SU-DHL-6 (cell line): ENCODE measurements around the gene GLRA3.

Source experiments
- H2AFZ ChIP-seq: fragments of 200-600 bp; sonication (generic); 2 replicates; pipeline ENCODE4 v1.6.1; 2014; ENCODE audit warnings: low read depth, mild to moderate bottlenecking, moderate library complexity, mixed read lengths, antibody characterized with exemption, low read length; ENCODE audit not compliant: severe bottlenecking
- H3F3A ChIP-seq: fragments of 200-600 bp; shearing (Covaris generic); 2 replicates; pipeline ENCODE4 v1.6.0; 2016; ENCODE audit warnings: antibody characterized with exemption, mild to moderate bottlenecking; ENCODE audit not compliant: insufficient read depth
- H3K27ac ChIP-seq: fragments of 200-600 bp; sonication (generic); 2 replicates; pipeline ENCODE4 v1.5.1; 2016; ENCODE audit warnings: low read depth, mild to moderate bottlenecking, low read length, moderate library complexity, mixed read lengths
- H3K27me3 ChIP-seq: fragments of 200-600 bp; sonication (generic), shearing (Covaris generic); 2 replicates; pipeline ENCODE4 v1.6.0; 2014; ENCODE audit warnings: mild to moderate bottlenecking, low read length
- H3K36me3 ChIP-seq: fragments of 200-600 bp; sonication (generic); 2 replicates; pipeline ENCODE4 v1.6.1; 2014; ENCODE audit warnings: mild to moderate bottlenecking, low read length, mixed read lengths
- H3K4me2 ChIP-seq: fragments of 300-600, 200-600 bp; shearing (Covaris generic), sonication (generic); 2 replicates; pipeline ENCODE4 v1.6.0; 2014; ENCODE audit warnings: low read length, low read depth, mild to moderate bottlenecking; ENCODE audit not compliant: poor library complexity, severe bottlenecking
- H3K4me3 ChIP-seq: fragments of 200-600 bp; sonication (generic); 2 replicates; pipeline ENCODE4 v1.5.1; 2014; ENCODE audit warnings: antibody characterized with exemption, low read length, mild to moderate bottlenecking, mixed read lengths; ENCODE audit not compliant: insufficient read depth, poor library complexity, severe bottlenecking
- H3K79me2 ChIP-seq: fragments of 200-600 bp; sonication (generic); 2 replicates; pipeline ENCODE4 v1.6.1; 2014; ENCODE audit warnings: mild to moderate bottlenecking, low read length, moderate library complexity; ENCODE audit not compliant: insufficient read depth
- H3K9ac ChIP-seq: fragments of 200-600 bp; sonication (generic); 2 replicates; pipeline ENCODE4 v1.7.0; 2014; ENCODE audit warnings: mild to moderate bottlenecking, low read length
- H3K9me2 ChIP-seq: fragments of 200-600 bp; sonication (generic); replicated peaks from 2 replicates; pipeline ENCODE4 v1.6.1; 2014; ENCODE audit warnings: low read length; ENCODE audit not compliant: insufficient read depth
- H3K9me3 ChIP-seq: fragments of 200-600 bp; sonication (generic); 2 replicates; pipeline ENCODE4 v1.6.1; 2014; ENCODE audit warnings: low read length, mixed read lengths; ENCODE audit not compliant: insufficient read depth
- H4K20me1 ChIP-seq: fragments of 200-600 bp; sonication (generic); 2 replicates; pipeline ENCODE4 v1.6.1; 2014; ENCODE audit warnings: low read depth, mild to moderate bottlenecking, antibody characterized with exemption, low read length, moderate library complexity, mixed read lengths
- CTCF ChIP-seq: fragments of 200-600 bp; sonication (generic); IDR thresholded peaks from one replicate; pipeline ENCODE4 v1.5.1; 2017; ENCODE audit warnings: antibody characterized with exemption, mild to moderate bottlenecking, low read length, moderate library complexity; ENCODE audit not compliant: insufficient read depth, poor library complexity, severe bottlenecking
- EZH2phosphoT487 ChIP-seq: fragments of 200-600 bp; sonication (generic), shearing (Covaris generic); conservative IDR thresholded peaks from 2 replicates; pipeline ENCODE4 v1.6.1; 2018; ENCODE audit warnings: mild to moderate bottlenecking, antibody characterized with exemption, low read length, moderate library complexity, mixed read lengths

GLRA3 gene

GRCh38 chr4:174669270-174669669 is 159.8 kb downstream of the GLRA3 start:
- no peak overlapping the region for H2AFZ ChIP-seq
- H3K27me3 ChIP-seq = no peaks in the 10 kb centered on the region
- no peak overlapping the region for H3K27ac ChIP-seq
- TF ChIP-seq EZH2phosphoT487 (no peak), CTCF (no peak)
- H3K9me3 ChIP-seq = no peaks in the 10 kb centered on the region
- H3F3A ChIP-seq = no peaks in the 10 kb centered on the region
- no peak overlapping the region for H3K4me3 ChIP-seq
- H3K36me3 ChIP-seq = no peaks in the 10 kb centered on the region
- H3K79me2 ChIP-seq = no peaks in the 10 kb centered on the region
- H3K9me2 ChIP-seq = no peaks in the 10 kb centered on the region
- no peak overlapping the region for H3K4me2 ChIP-seq
- no peaks in the 10 kb centered on the region for H4K20me1 ChIP-seq
- H3K9ac ChIP-seq = no peak overlapping the region

- no peaks in the 10 kb centered on the region for H3K36me3 ChIP-seq
- H3K9me2 ChIP-seq = no peaks in the 10 kb centered on the region
- H3K4me3 ChIP-seq = no peak overlapping the region
- TF ChIP-seq EZH2phosphoT487 (no peak), CTCF (no peak)
- no peaks in the 10 kb centered on the region for H3K79me2 ChIP-seq
- H3K27ac ChIP-seq = no peak overlapping the region
- no peaks in the 10 kb centered on the region for H3K9me3 ChIP-seq
- H3K4me2 ChIP-seq = no peak overlapping the region
- H2AFZ ChIP-seq = no peak overlapping the region
- H3K27me3 ChIP-seq = no peaks in the 10 kb centered on the region
- no peaks in the 10 kb centered on the region for H3F3A ChIP-seq
- no peak overlapping the region for H3K9ac ChIP-seq
- H4K20me1 ChIP-seq = no peaks in the 10 kb centered on the region
These were observed 163.2 kb downstream of the GLRA3 start for GRCh38 chr4:174665799-174666198.

- Histone ChIP-seq H3K4me3 (no peak overlapping the region), H3F3A (no peaks in the 10 kb centered on the region), H3K36me3 (no peaks in the 10 kb centered on the region), H3K79me2 (no peaks in the 10 kb centered on the region), H3K9me3 (no peaks in the 10 kb centered on the region), H3K27me3 (no peaks in the 10 kb centered on the region), H3K9me2 (no peaks in the 10 kb centered on the region), H4K20me1 (no peaks in the 10 kb centered on the region), H2AFZ (no peak overlapping the region), H3K4me2 (no peak overlapping the region), H3K27ac (no peak overlapping the region), H3K9ac (no peak overlapping the region)
- TF ChIP-seq EZH2phosphoT487 = no peak
These were observed 165.8 kb downstream of the GLRA3 start for GRCh38 chr4:174663216-174663615.

- Histone ChIP-seq H3K27ac (no peak overlapping the region), H3K4me2 (no peak overlapping the region), H4K20me1 (no peaks in the 10 kb centered on the region), H3K36me3 (no peaks in the 10 kb centered on the region), H3K9me2 (no peaks in the 10 kb centered on the region), H3K9me3 (no peaks in the 10 kb centered on the region), H2AFZ (no peak overlapping the region), H3K27me3 (no peaks in the 10 kb centered on the region), H3F3A (no peaks in the 10 kb centered on the region), H3K9ac (no peak overlapping the region), H3K4me3 (no peak overlapping the region), H3K79me2 (no peaks in the 10 kb centered on the region)
- no peak for TF ChIP-seq EZH2phosphoT487
- TF ChIP-seq CTCF = no peak
These were observed 170.8 kb downstream of the GLRA3 start for GRCh38 chr4:174658246-174658645.
